Measurements from ENCODE around the gene RAD9A.

DNA sequence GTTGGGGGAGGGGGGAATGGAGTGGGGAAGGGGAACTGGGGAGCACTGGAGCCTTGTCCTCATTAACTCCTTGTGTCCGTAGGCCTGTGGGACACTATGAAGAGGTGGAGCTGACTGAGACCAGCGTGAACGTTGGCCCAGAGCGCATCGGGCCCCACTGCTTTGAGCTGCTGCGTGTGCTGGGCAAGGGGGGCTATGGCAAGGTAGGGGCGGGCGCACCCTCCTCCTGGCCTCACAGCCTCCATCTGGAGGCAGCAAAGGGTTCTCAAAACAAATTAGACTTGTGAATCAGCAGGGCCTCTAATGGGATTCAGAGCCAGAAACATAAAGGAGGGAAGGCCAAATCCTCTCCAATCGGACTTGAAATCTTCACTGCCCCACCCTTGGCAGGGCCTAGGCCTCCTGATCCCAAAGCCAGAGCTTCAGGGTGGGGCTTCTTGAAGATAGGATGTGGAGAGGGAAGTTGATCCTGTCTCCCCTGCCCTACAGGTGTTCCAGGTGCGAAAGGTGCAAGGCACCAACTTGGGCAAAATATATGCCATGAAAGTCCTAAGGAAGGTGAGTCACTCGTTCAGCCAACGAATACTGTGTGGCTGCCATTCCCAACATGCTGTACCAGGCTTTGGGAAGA is 37.4 kb downstream of the RAD9A start:
- no peak for TF ChIP-seq EZH2 (IDR thresholded peaks at IDR 0.05)
- TF ChIP-seq POLR2AphosphoS5 (IDR thresholded peaks at IDR 0.05; ENCODE audit: borderline replicate concordance, low read depth, low read length) = no peak
